ENCODE measurements around the gene GPR61. TPM values are rescaled to one million over a fixed set of nuclear protein-coding genes. Genes with fewer than 3 reads are reported as not detected.

GPR61 gene
- total and polyA plus RNA-seq, 4 donors, result 2.9 to 11.9 (median 9.1) TPM

GRCh38 chr1:109532365-109533136 is 7.1 kb upstream of the GPR61 start:
- peak in 3 of 6 donors; percentile 69 to 93 (median 91) for DNase-seq (ENCODE audit: low read depth in 4 of 6, low spot score in 6 of 6)
- Histone ChIP-seq H3K4me3 (ENCODE audit: low read depth, low read length) (peak overlapping the region; percentile 1), H3K36me3 (ENCODE audit: control insufficient read depth, insufficient read depth, low read length) (no peaks in the 10 kb centered on the region), H3K4me1 (ENCODE audit: control insufficient read depth, insufficient read depth, low read length) (peaks cover 57% of the 10 kb centered on the region), H3K9me3 (ENCODE audit: control insufficient read depth, insufficient read depth, low read length) (no peaks in the 10 kb centered on the region), H3K27ac (ENCODE audit: low read depth, low read length) (no peak overlapping the region), H3K27me3 (ENCODE audit: control insufficient read depth, insufficient read depth, low read length) (peaks cover 11% of the 10 kb centered on the region)
- WGBS (ENCODE audit: insufficient coverage), result 19% methylated on average over 12 of the region's 12 CpGs

- Histone ChIP-seq H3K4me3 (ENCODE audit: low read depth, low read length) (no peak overlapping the region), H3K36me3 (ENCODE audit: control insufficient read depth, insufficient read depth, low read length) (no peaks in the 10 kb centered on the region), H3K9me3 (ENCODE audit: control insufficient read depth, insufficient read depth, low read length) (no peaks in the 10 kb centered on the region), H3K4me1 (ENCODE audit: control insufficient read depth, insufficient read depth, low read length) (peaks cover 56% of the 10 kb centered on the region), H3K27ac (ENCODE audit: low read depth, low read length) (no peak overlapping the region), H3K27me3 (ENCODE audit: control insufficient read depth, insufficient read depth, low read length) (peaks cover 6% of the 10 kb centered on the region)
- WGBS (ENCODE audit: insufficient coverage), result 75% methylated on average over 1 of the region's 1 CpG
- DNase-seq (ENCODE audit: low read depth in 4 of 6, low spot score in 6 of 6), result no peak
Measured at GRCh38 chr1:109534307-109534858, 5.3 kb upstream of the GPR61 start.

GRCh38 chr1:109535481-109535880 is 4.2 kb upstream of the GPR61 start:
- DNase-seq (ENCODE audit: low read depth in 4 of 6, low spot score in 6 of 6), result no peak
- Histone ChIP-seq H3K4me3 (ENCODE audit: low read depth, low read length) (no peak overlapping the region), H3K27ac (ENCODE audit: low read depth, low read length) (no peak overlapping the region), H3K4me1 (ENCODE audit: control insufficient read depth, insufficient read depth, low read length) (peaks cover 56% of the 10 kb centered on the region), H3K36me3 (ENCODE audit: control insufficient read depth, insufficient read depth, low read length) (no peaks in the 10 kb centered on the region), H3K9me3 (ENCODE audit: control insufficient read depth, insufficient read depth, low read length) (no peaks in the 10 kb centered on the region), H3K27me3 (ENCODE audit: control insufficient read depth, insufficient read depth, low read length) (peaks cover 6% of the 10 kb centered on the region)
- 76% methylated on average over 4 of the region's 4 CpGs for WGBS (ENCODE audit: insufficient coverage)

GRCh38 chr1:109535971-109536491 is 3.6 kb upstream of the GPR61 start:
- WGBS (ENCODE audit: insufficient coverage), result 45% methylated on average over 3 of the region's 5 CpGs
- H3K4me1 ChIP-seq (ENCODE audit: control insufficient read depth, insufficient read depth, low read length), result peaks cover 55% of the 10 kb centered on the region
- no peaks in the 10 kb centered on the region for H3K9me3 ChIP-seq (ENCODE audit: control insufficient read depth, insufficient read depth, low read length)
- DNase-seq (ENCODE audit: low read depth in 4 of 6, low spot score in 6 of 6), result peak in 2 of 6 donors; percentile 70 to 82
- no peaks in the 10 kb centered on the region for H3K36me3 ChIP-seq (ENCODE audit: control insufficient read depth, insufficient read depth, low read length)
- H3K27ac ChIP-seq (ENCODE audit: low read depth, low read length), result no peak overlapping the region
- H3K27me3 ChIP-seq (ENCODE audit: control insufficient read depth, insufficient read depth, low read length), result peaks cover 6% of the 10 kb centered on the region
- H3K4me3 ChIP-seq (ENCODE audit: low read depth, low read length), result no peak overlapping the region

GRCh38 chr1:109537450-109538178 is 2.1 kb upstream of the GPR61 start:
- Histone ChIP-seq H3K4me1 (ENCODE audit: control insufficient read depth, insufficient read depth, low read length) (peaks cover 43% of the 10 kb centered on the region), H3K27me3 (ENCODE audit: control insufficient read depth, insufficient read depth, low read length) (peaks cover 6% of the 10 kb centered on the region), H3K27ac (ENCODE audit: low read depth, low read length) (no peak overlapping the region), H3K9me3 (ENCODE audit: control insufficient read depth, insufficient read depth, low read length) (no peaks in the 10 kb centered on the region), H3K36me3 (ENCODE audit: control insufficient read depth, insufficient read depth, low read length) (no peaks in the 10 kb centered on the region), H3K4me3 (ENCODE audit: low read depth, low read length) (no peak overlapping the region)
- no peak for DNase-seq (ENCODE audit: low read depth in 4 of 6, low spot score in 6 of 6)
- 94% methylated on average over 4 of the region's 9 CpGs for WGBS (ENCODE audit: insufficient coverage)

- H3K27ac ChIP-seq (ENCODE audit: low read depth, low read length), result no peak overlapping the region
- WGBS (ENCODE audit: insufficient coverage), result 85% methylated on average over 7 of the region's 9 CpGs
- H3K9me3 ChIP-seq (ENCODE audit: control insufficient read depth, insufficient read depth, low read length), result no peaks in the 10 kb centered on the region
- peaks cover 4% of the 10 kb centered on the region for H3K27me3 ChIP-seq (ENCODE audit: control insufficient read depth, insufficient read depth, low read length)
- peaks cover 40% of the 10 kb centered on the region for H3K4me1 ChIP-seq (ENCODE audit: control insufficient read depth, insufficient read depth, low read length)
- no peak overlapping the region for H3K4me3 ChIP-seq (ENCODE audit: low read depth, low read length)
- DNase-seq (ENCODE audit: low read depth in 4 of 6, low spot score in 6 of 6), result no peak
- H3K36me3 ChIP-seq (ENCODE audit: control insufficient read depth, insufficient read depth, low read length), result peaks cover 14% of the 10 kb centered on the region
Measured at GRCh38 chr1:109538827-109539555, 681 bp upstream of the GPR61 start.

GRCh38 chr1:109541102-109541501 is 1.4 kb downstream of the GPR61 start:
- DNase-seq (ENCODE audit: low read depth in 4 of 6, low spot score in 6 of 6), result peak in 1 of 6 donors; percentile 37
- peaks cover 19% of the 10 kb centered on the region for H3K36me3 ChIP-seq (ENCODE audit: control insufficient read depth, insufficient read depth, low read length)
- no peaks in the 10 kb centered on the region for H3K27me3 ChIP-seq (ENCODE audit: control insufficient read depth, insufficient read depth, low read length)
- no peak overlapping the region for H3K4me3 ChIP-seq (ENCODE audit: low read depth, low read length)
- no peak overlapping the region for H3K27ac ChIP-seq (ENCODE audit: low read depth, low read length)
- H3K9me3 ChIP-seq (ENCODE audit: control insufficient read depth, insufficient read depth, low read length), result no peaks in the 10 kb centered on the region
- peaks cover 32% of the 10 kb centered on the region for H3K4me1 ChIP-seq (ENCODE audit: control insufficient read depth, insufficient read depth, low read length)
- WGBS (ENCODE audit: insufficient coverage), result 64% methylated on average over 3 of the region's 3 CpGs

- Histone ChIP-seq H3K9me3 (ENCODE audit: control insufficient read depth, insufficient read depth, low read length) (no peaks in the 10 kb centered on the region), H3K4me1 (ENCODE audit: control insufficient read depth, insufficient read depth, low read length) (peaks cover 25% of the 10 kb centered on the region), H3K4me3 (ENCODE audit: low read depth, low read length) (no peak overlapping the region), H3K36me3 (ENCODE audit: control insufficient read depth, insufficient read depth, low read length) (peaks cover 19% of the 10 kb centered on the region), H3K27ac (ENCODE audit: low read depth, low read length) (no peak overlapping the region), H3K27me3 (ENCODE audit: control insufficient read depth, insufficient read depth, low read length) (no peaks in the 10 kb centered on the region)
- no peak for DNase-seq (ENCODE audit: low read depth in 4 of 6, low spot score in 6 of 6)
- 87% methylated on average over 7 of the region's 10 CpGs for WGBS (ENCODE audit: insufficient coverage)
Measured at GRCh38 chr1:109542657-109543056, 3.0 kb downstream of the GPR61 start.

- 90% methylated on average over 18 of the region's 24 CpGs for WGBS (ENCODE audit: insufficient coverage)
- Histone ChIP-seq H3K27ac (ENCODE audit: low read depth, low read length) (no peak overlapping the region), H3K27me3 (ENCODE audit: control insufficient read depth, insufficient read depth, low read length) (no peaks in the 10 kb centered on the region), H3K36me3 (ENCODE audit: control insufficient read depth, insufficient read depth, low read length) (peaks cover 19% of the 10 kb centered on the region), H3K4me3 (ENCODE audit: low read depth, low read length) (no peak overlapping the region), H3K9me3 (ENCODE audit: control insufficient read depth, insufficient read depth, low read length) (no peaks in the 10 kb centered on the region), H3K4me1 (ENCODE audit: control insufficient read depth, insufficient read depth, low read length) (peaks cover 29% of the 10 kb centered on the region)
- no peak for DNase-seq (ENCODE audit: low read depth in 4 of 6, low spot score in 6 of 6)
Measured at GRCh38 chr1:109543283-109543987, 3.8 kb downstream of the GPR61 start.

All from spinal cord (tissue), 10 donors.